22Rv1 (cell line): ENCODE results near the gene TNNI2.
"Not testable (repeated sequence)": the region's sequence is repeated elsewhere in the genome, so short reads cannot be mapped to it uniquely, and the experiment has no call there.

ENCODE experiments used
- H3K27ac ChIP-seq: fragments of 450-650 bp; 2 replicates; pipeline ENCODE4 v1.5.1; 2017
- ZFX ChIP-seq: fragments of 450-650 bp; IDR thresholded peaks from 2 replicates; pipeline ENCODE4 v1.6.1; 2017; ENCODE audit warnings: antibody characterized with exemption, borderline replicate concordance
- TF ChIP-seq, protein P1 (sequence below): fragments of 450-650 bp; IDR thresholded peaks from 2 replicates; pipeline ENCODE4 v1.5.1; 2017; ENCODE audit warnings: mild to moderate bottlenecking

TNNI2 gene

GRCh38 chr11:1882265-1883238, 43.8 kb downstream of the TNNI2 start:
- no peak overlapping the region for H3K27ac ChIP-seq
- TF ChIP-seq, protein P1, sequence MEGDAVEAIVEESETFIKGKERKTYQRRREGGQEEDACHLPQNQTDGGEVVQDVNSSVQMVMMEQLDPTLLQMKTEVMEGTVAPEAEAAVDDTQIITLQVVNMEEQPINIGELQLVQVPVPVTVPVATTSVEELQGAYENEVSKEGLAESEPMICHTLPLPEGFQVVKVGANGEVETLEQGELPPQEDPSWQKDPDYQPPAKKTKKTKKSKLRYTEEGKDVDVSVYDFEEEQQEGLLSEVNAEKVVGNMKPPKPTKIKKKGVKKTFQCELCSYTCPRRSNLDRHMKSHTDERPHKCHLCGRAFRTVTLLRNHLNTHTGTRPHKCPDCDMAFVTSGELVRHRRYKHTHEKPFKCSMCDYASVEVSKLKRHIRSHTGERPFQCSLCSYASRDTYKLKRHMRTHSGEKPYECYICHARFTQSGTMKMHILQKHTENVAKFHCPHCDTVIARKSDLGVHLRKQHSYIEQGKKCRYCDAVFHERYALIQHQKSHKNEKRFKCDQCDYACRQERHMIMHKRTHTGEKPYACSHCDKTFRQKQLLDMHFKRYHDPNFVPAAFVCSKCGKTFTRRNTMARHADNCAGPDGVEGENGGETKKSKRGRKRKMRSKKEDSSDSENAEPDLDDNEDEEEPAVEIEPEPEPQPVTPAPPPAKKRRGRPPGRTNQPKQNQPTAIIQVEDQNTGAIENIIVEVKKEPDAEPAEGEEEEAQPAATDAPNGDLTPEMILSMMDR, result peak; percentile 94
- TF ChIP-seq ZFX, result no peak

DNA sequence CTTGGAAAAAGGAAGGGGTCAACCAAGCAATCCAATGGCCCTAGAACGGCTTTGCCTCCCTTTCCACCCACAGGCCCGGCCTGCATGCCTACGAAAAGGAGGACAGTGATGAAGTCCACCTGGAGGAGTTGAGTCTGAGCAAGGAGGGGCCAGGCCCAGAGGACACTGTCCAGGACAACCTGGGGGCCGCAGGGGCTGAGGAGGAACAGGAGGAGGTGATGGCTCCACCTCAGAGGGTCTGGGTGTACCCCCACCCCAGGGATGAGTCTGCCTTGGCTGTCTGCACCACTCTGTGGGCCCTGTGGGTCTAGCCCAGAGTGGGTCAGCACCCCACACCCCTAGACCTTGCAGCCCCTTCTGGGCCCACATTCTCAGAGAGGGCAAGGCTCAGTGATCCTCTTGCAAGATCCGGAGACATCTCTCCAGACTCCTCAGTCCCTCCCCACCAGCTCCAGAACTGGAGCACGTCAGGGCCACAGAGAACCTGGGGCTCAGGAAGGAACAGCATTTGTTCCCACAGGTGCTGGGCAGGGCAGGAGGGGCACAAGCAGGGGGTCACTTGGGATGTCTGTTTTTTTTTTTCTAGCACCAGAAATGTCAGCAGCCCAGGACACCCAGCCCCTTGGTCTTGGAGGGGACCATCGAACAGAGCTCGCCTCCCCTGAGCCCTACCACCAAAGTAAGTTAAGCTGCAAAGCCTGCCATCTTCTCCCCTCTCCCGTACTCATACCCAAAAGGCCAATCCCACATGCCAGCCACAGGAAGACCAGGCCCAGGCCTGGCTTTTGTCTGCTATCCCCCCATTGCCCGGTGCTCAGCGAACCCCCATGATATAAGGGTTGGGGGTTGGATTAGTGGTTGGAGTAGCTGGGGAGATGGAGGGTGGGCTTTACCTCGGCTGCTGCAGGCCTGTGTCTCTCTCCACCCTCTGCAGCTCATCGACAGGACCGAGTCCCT, 44.8 kb downstream of the TNNI2 start:
- no peak overlapping the region for H3K27ac ChIP-seq
- no peak for TF ChIP-seq ZFX
- TF ChIP-seq, protein P1, result no peak

DNA sequence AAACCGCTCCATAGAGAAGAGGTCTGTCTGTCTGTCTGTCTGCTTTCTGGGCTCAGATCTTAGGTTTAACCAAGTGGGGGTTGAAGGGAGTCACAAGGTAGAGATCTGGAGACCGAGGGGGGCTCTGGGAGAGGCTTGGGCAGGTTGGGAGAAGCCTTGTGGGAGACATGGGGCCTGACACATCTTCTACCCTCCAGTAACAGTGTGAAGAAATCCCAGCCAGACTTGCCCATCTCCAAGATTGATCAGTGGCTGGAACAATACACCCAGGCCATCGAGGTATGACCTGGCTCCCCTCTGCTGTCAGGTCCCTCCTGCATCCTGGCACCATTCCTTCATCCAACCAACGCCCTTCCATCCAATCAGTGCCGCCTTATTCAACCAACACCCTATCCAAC, 45.5 kb downstream of the TNNI2 start:
- H3K27ac ChIP-seq, result no peak overlapping the region
- TF ChIP-seq ZFX, result no peak
- TF ChIP-seq, protein P1, result no peak

DNA sequence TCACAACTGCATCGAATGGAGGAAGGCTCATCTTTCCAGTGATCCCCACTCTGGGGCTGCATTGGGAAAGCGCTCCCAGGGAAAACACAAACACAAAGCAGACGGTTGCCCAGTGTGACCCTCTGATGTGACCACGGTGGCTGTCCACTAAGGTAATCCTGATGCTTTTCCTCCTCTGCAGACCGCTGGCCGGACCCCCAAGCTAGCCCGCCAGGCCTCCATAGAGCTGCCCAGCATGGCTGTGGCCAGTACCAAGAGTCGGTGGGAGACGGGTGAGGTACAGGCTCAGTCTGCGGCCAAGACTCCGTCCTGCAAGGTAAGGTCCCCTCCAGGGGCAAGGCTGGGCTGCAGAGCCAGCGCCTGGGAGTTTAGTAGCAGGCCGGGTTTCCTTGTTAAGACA, 47.8 kb downstream of the TNNI2 start:
- H3K27ac ChIP-seq, result not testable (repeated sequence)

GRCh38 chr11:1887451-1888346, 48.9 kb downstream of the TNNI2 start:
- TF ChIP-seq, protein P1, result no peak
- no peak for TF ChIP-seq ZFX
- H3K27ac ChIP-seq, result no peak overlapping the region

- TF ChIP-seq, protein P1, result no peak
These were observed 49.6 kb downstream of the TNNI2 start for GRCh38 chr11:1888347-1888753.

GRCh38 chr11:1888811-1889210, 50.0 kb downstream of the TNNI2 start:
- no peak overlapping the region for H3K27ac ChIP-seq
- TF ChIP-seq, protein P1, result no peak
- no peak for TF ChIP-seq ZFX

More at GRCh38 chr11:1888347-1888753, 49.6 kb downstream of the TNNI2 start:
- no peak overlapping the region for H3K27ac ChIP-seq
